PC-3 (cell line): ENCODE data around the gene SYT5. TPM values are rescaled to one million over a fixed set of nuclear protein-coding genes. Genes with fewer than 3 reads are reported as not detected.

Experiments used
- ATAC-seq: fragments of 200-7000 bp; cut with Tn5 transposase; 2 replicates; pipeline ENCODE4 v1.9.1; 2020; ENCODE audit warnings: mild to moderate bottlenecking, moderate library complexity
- BruUV-seq: library from RNA; stranded (reverse); fragments of 400-500 nt; replicated peaks from 2 replicates; lab custom pipeline; 2021; lab: Mats Ljungman, UMichigan
- CTCF ChIA-PET: fragments of 300-600 bp; sonication (Branson Sonifier 250); formaldehyde crosslinking; loops from one replicate; lab custom pipeline; 2022; ENCODE audit warnings: antibody characterized with exemption; lab: Charles Lee
- POLR2A ChIA-PET: fragments of 300-600 bp; sonication (Branson Sonifier 250); formaldehyde crosslinking; loops from one replicate; lab custom pipeline; 2022; ENCODE audit warnings: antibody characterized with exemption; ENCODE audit not compliant: unreplicated experiment; lab: Charles Lee
- DNase-seq: peaks from one replicate; pipeline ENCODE4 v3.0.0-alpha.2; 2015
- H2AFZ ChIP-seq: fragments of 300-600 bp; sonication (generic); 2 replicates; pipeline ENCODE4 v1.6.0; 2016; ENCODE audit warnings: antibody characterized with exemption, low read length
- H3F3A ChIP-seq: fragments of 300-600 bp; sonication (generic); one replicate; pipeline ENCODE4 v1.6.0; 2017; ENCODE audit warnings: antibody characterized with exemption, low read length, control low read depth, mild to moderate bottlenecking; ENCODE audit not compliant: unreplicated experiment
- H3K27ac ChIP-seq: fragments of 300-600 bp; sonication (generic); 2 replicates; pipeline ENCODE4 v1.5.1; 2016; ENCODE audit warnings: mild to moderate bottlenecking, low read length
- H3K27me3 ChIP-seq: fragments of 300-600 bp; sonication (generic); 2 replicates; pipeline ENCODE4 v1.6.1; 2016; ENCODE audit warnings: low read length, mixed read lengths
- H3K36me3 ChIP-seq: fragments of 300-600 bp; sonication (generic); 2 replicates; pipeline ENCODE4 v1.6.1; 2016; ENCODE audit warnings: low read depth, mixed run types, low read length, mixed read lengths
- H3K4me1 ChIP-seq: fragments of 300-600 bp; sonication (generic); 2 replicates; pipeline ENCODE4 v1.5.1; 2016; ENCODE audit warnings: low read length; ENCODE audit not compliant: insufficient read depth
- H3K4me2 ChIP-seq: fragments of 300-600 bp; sonication (generic); 2 replicates; pipeline ENCODE4 v1.6.0; 2016; ENCODE audit warnings: low read length
- H3K4me3 ChIP-seq: fragments of 300-600 bp; sonication (generic); 2 replicates; pipeline ENCODE4 v1.5.1; 2016; ENCODE audit warnings: mild to moderate bottlenecking, low read length, mixed read lengths
- H3K79me2 ChIP-seq: fragments of 300-600 bp; sonication (generic); 2 replicates; pipeline ENCODE4 v1.6.1; 2017; ENCODE audit warnings: low read length, mixed read lengths
- H3K9ac ChIP-seq: fragments of 300-600 bp; sonication (generic); 2 replicates; pipeline ENCODE4 v1.6.0; 2016; ENCODE audit warnings: mild to moderate bottlenecking, low read length
- H3K9me2 ChIP-seq: fragments of 300-600 bp; sonication (generic); replicated peaks from 2 replicates; pipeline ENCODE4 v1.6.1; 2016; ENCODE audit warnings: mixed run types, low read length, mixed read lengths
- H3K9me3 ChIP-seq: fragments of 300-600 bp; sonication (generic); 2 replicates; pipeline ENCODE4 v1.6.1; 2016; ENCODE audit warnings: low read length, mixed read lengths
- H4K20me1 ChIP-seq: fragments of 300-600 bp; sonication (generic); 2 replicates; pipeline ENCODE4 v1.6.1; 2016; ENCODE audit warnings: low read length, mixed read lengths
- EZH2 ChIP-seq: fragments of 300-600 bp; sonication (generic); IDR thresholded peaks from one replicate; pipeline ENCODE4 v1.6.1; 2017; ENCODE audit warnings: antibody characterized with exemption, mild to moderate bottlenecking, low read length; ENCODE audit not compliant: unreplicated experiment
- EZH2phosphoT487 ChIP-seq: fragments of 300-600 bp; sonication (generic); IDR thresholded peaks from 2 replicates; pipeline ENCODE4 v1.6.1; 2018; ENCODE audit warnings: mild to moderate bottlenecking, antibody characterized with exemption, low read length, borderline replicate concordance
- intact Hi-C: fragments of 100-400 bp; cut with micrococcal nuclease; formaldehyde crosslinking; loops from 2 replicates; pipeline ENCODE4 v1.9.0; 2023
- total RNA-seq: library from RNA; depleted of rRNA; stranded (reverse); fragments of >200 nt; gene quantifications from 2 replicates; pipeline ENCODE4 v1.2.3, GENCODE V29; 2014
- TF ChIP-seq, protein P1 (sequence below): fragments of 300-600 bp; sonication (generic); conservative IDR thresholded peaks from 2 replicates; pipeline ENCODE4 v1.5.1; 2017; ENCODE audit warnings: antibody characterized with exemption, low read depth, mild to moderate bottlenecking, low read length

Gene SYT5
- total RNA-seq, 1 experiment from 2014 or later = 2.5 TPM

GRCh38 chr19:55229145-55229788, 49.2 kb upstream of the SYT5 start:
- Histone ChIP-seq H3K9me3 (no peaks in the 10 kb centered on the region), H3K4me3 (no peak overlapping the region), H3K9me2 (no peaks in the 10 kb centered on the region), H4K20me1 (0 out of 2 replicates have a peak, but pooled peaks cover 8% of the 10 kb centered on the region), H3K4me2 (no peak overlapping the region), H3F3A (no peaks in the 10 kb centered on the region), H3K27me3 (no peaks in the 10 kb centered on the region), H2AFZ (no peak overlapping the region), H3K79me2 (no peaks in the 10 kb centered on the region), H3K27ac (no peak overlapping the region), H3K4me1 (no peaks in the 10 kb centered on the region), H3K36me3 (peaks cover 35% of the 10 kb centered on the region), H3K9ac (no peak overlapping the region)
- CTCF ChIA-PET = no interaction called here
- POLR2A ChIA-PET = no interaction called here
- intact Hi-C loops = no loop called here
- no peak for TF ChIP-seq EZH2phosphoT487
- TF ChIP-seq, protein P1, sequence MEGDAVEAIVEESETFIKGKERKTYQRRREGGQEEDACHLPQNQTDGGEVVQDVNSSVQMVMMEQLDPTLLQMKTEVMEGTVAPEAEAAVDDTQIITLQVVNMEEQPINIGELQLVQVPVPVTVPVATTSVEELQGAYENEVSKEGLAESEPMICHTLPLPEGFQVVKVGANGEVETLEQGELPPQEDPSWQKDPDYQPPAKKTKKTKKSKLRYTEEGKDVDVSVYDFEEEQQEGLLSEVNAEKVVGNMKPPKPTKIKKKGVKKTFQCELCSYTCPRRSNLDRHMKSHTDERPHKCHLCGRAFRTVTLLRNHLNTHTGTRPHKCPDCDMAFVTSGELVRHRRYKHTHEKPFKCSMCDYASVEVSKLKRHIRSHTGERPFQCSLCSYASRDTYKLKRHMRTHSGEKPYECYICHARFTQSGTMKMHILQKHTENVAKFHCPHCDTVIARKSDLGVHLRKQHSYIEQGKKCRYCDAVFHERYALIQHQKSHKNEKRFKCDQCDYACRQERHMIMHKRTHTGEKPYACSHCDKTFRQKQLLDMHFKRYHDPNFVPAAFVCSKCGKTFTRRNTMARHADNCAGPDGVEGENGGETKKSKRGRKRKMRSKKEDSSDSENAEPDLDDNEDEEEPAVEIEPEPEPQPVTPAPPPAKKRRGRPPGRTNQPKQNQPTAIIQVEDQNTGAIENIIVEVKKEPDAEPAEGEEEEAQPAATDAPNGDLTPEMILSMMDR = no peak
- no peak for TF ChIP-seq EZH2
- no peak for DNase-seq
- no TSS peak for BruUV-seq
- ATAC-seq = no peak

GRCh38 chr19:55228403-55229031, 48.4 kb upstream of the SYT5 start, which contains the start of gene TMEM86B:
TMEM86B (minus strand) TSS chr19:55228763; CDS start chr19:55228741, 22 bp downstream.
- H3K4me1 ChIP-seq = no peaks in the 10 kb centered on the region
- H3K27me3 ChIP-seq = no peaks in the 10 kb centered on the region
- H3K9ac ChIP-seq = no peak within 1 kb of the TSS
- DNase-seq = no peak
- BruUV-seq = no TSS peak
- no peak within 1 kb of the TSS for H3K4me2 ChIP-seq
- intact Hi-C loops = no loop called here
- no peaks in the 10 kb centered on the region for H3F3A ChIP-seq
- H3K27ac ChIP-seq = no peak within 1 kb of the TSS
- H3K36me3 ChIP-seq = peaks cover 35% of the 10 kb centered on the region
- ATAC-seq = no peak
- no peaks in the 10 kb centered on the region for H3K9me3 ChIP-seq
- 0 out of 2 replicates have a peak, but pooled peaks cover 8% of the 10 kb centered on the region for H4K20me1 ChIP-seq
- no peaks in the 10 kb centered on the region for H3K79me2 ChIP-seq
- POLR2A ChIA-PET = no interaction called here
- no peak for TF ChIP-seq EZH2phosphoT487
- no peak within 1 kb of the TSS for H3K4me3 ChIP-seq
- no peaks in the 10 kb centered on the region for H3K9me2 ChIP-seq
- CTCF ChIA-PET = no interaction called here
- no peak within 1 kb of the TSS for H2AFZ ChIP-seq

- ATAC-seq (no peak), DNase-seq (no peak)
- Histone ChIP-seq H3K79me2 (no peaks in the 10 kb centered on the region), H3K4me2 (no peak overlapping the region), H3K4me3 (no peak overlapping the region), H3K36me3 (peaks cover 30% of the 10 kb centered on the region), H3K9me3 (no peaks in the 10 kb centered on the region), H3K27me3 (no peaks in the 10 kb centered on the region), H2AFZ (no peak overlapping the region), H3K9me2 (no peaks in the 10 kb centered on the region), H3K4me1 (no peaks in the 10 kb centered on the region), H3K27ac (no peak overlapping the region), H3K9ac (no peak overlapping the region), H3F3A (no peaks in the 10 kb centered on the region), H4K20me1 (0 out of 2 replicates have a peak, but pooled peaks cover 5% of the 10 kb centered on the region)
- CTCF ChIA-PET = no interaction called here
- POLR2A ChIA-PET = no interaction called here
- BruUV-seq = no TSS peak
- intact Hi-C loops = no loop called here
- TF ChIP-seq EZH2phosphoT487 (no peak), EZH2 (no peak)
- TF ChIP-seq, protein P1 = no peak
Observed at GRCh38 chr19:55228015-55228391, 47.9 kb upstream of the SYT5 start.
